ENCODE data around the gene CHGA. TPM values are rescaled to one million over a fixed set of nuclear protein-coding genes. Genes with fewer than 3 reads are reported as not detected.

CHGA gene
- total RNA-seq, 1 experiment from 2014 or later = 8.5 TPM

DNA sequence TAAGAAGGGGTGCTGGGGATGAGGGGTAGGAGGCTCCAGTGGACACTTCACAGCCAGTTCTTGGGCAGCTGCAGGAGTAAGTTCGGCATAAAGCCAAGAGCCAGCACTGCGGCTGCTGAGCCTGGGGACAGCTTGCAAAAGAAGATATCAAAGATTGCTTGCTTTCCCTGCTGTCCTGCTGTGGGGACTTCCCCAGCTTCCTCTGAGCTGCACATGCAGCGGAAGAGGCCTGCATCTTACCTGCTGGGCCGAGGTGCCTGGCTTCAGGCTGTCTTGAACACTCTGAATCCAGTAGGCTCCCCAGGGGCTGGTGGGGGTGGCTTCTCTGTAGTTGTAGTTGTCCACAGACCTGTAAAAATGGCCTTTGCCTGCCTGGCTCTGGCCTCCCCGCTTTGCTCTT lies 1.3 kb downstream of the CHGA start:
- H3K4me3 Mint-ChIP-seq = peak overlapping the region; percentile 64
- peaks cover 23% of the 10 kb centered on the region for H3K4me1 Mint-ChIP-seq
- no peak overlapping the region for H3K27ac Mint-ChIP-seq
- no peak for DNase-seq (ENCODE audit: low spot score)
- 0 out of 2 replicates have a peak, but pooled peaks have one; percentile 7 for ATAC-seq
- H3K36me3 Mint-ChIP-seq = no peaks in the 10 kb centered on the region
- peak; percentile 23; the same call in 1 of the 2 replicates for TF ChIP-seq CREM (CRISPR knock-in tag; IDR thresholded peaks at IDR 0.05)
- TF ChIP-seq, protein P1, sequence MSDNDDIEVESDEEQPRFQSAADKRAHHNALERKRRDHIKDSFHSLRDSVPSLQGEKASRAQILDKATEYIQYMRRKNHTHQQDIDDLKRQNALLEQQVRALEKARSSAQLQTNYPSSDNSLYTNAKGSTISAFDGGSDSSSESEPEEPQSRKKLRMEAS (CRISPR knock-in tag; IDR thresholded peaks at IDR 0.05) = peak; percentile 76; the same call in 1 of the 2 replicates
- no peak for TF ChIP-seq ZNF263 (CRISPR knock-in tag; IDR thresholded peaks at IDR 0.05; ENCODE audit: low read depth)
- TF ChIP-seq, protein P2, sequence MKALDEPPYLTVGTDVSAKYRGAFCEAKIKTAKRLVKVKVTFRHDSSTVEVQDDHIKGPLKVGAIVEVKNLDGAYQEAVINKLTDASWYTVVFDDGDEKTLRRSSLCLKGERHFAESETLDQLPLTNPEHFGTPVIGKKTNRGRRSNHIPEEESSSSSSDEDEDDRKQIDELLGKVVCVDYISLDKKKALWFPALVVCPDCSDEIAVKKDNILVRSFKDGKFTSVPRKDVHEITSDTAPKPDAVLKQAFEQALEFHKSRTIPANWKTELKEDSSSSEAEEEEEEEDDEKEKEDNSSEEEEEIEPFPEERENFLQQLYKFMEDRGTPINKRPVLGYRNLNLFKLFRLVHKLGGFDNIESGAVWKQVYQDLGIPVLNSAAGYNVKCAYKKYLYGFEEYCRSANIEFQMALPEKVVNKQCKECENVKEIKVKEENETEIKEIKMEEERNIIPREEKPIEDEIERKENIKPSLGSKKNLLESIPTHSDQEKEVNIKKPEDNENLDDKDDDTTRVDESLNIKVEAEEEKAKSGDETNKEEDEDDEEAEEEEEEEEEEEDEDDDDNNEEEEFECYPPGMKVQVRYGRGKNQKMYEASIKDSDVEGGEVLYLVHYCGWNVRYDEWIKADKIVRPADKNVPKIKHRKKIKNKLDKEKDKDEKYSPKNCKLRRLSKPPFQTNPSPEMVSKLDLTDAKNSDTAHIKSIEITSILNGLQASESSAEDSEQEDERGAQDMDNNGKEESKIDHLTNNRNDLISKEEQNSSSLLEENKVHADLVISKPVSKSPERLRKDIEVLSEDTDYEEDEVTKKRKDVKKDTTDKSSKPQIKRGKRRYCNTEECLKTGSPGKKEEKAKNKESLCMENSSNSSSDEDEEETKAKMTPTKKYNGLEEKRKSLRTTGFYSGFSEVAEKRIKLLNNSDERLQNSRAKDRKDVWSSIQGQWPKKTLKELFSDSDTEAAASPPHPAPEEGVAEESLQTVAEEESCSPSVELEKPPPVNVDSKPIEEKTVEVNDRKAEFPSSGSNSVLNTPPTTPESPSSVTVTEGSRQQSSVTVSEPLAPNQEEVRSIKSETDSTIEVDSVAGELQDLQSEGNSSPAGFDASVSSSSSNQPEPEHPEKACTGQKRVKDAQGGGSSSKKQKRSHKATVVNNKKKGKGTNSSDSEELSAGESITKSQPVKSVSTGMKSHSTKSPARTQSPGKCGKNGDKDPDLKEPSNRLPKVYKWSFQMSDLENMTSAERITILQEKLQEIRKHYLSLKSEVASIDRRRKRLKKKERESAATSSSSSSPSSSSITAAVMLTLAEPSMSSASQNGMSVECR (CRISPR knock-in tag; IDR thresholded peaks at IDR 0.05; ENCODE audit: borderline replicate concordance) = no peak
- 0 out of 2 replicates have a peak, but pooled peaks have one; percentile 43 for TF ChIP-seq ZNF232 (CRISPR knock-in tag; IDR thresholded peaks at IDR 0.05)
- TF ChIP-seq, protein P3, sequence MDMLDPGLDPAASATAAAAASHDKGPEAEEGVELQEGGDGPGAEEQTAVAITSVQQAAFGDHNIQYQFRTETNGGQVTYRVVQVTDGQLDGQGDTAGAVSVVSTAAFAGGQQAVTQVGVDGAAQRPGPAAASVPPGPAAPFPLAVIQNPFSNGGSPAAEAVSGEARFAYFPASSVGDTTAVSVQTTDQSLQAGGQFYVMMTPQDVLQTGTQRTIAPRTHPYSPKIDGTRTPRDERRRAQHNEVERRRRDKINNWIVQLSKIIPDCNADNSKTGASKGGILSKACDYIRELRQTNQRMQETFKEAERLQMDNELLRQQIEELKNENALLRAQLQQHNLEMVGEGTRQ (CRISPR knock-in tag; IDR thresholded peaks at IDR 0.05) = peak; percentile 23; the same call in 1 of the 2 replicates
- TF ChIP-seq ETV6 (CRISPR knock-in tag; IDR thresholded peaks at IDR 0.05) = no peak
- H3K27me3 Mint-ChIP-seq (ENCODE audit: low read depth) = peaks cover 70% of the 10 kb centered on the region
- POLR2A ChIA-PET = no interaction called here
- CTCF ChIA-PET = interaction anchor here (0.8 to 1.4 kb wide), 3 partner anchors 10 to 283 kb away, joined by 3 to 7 read pairs (median 4); partner anchors contain the start of genes GON7 and UBR7
- no peaks in the 10 kb centered on the region for H3K9me3 Mint-ChIP-seq

DNA sequence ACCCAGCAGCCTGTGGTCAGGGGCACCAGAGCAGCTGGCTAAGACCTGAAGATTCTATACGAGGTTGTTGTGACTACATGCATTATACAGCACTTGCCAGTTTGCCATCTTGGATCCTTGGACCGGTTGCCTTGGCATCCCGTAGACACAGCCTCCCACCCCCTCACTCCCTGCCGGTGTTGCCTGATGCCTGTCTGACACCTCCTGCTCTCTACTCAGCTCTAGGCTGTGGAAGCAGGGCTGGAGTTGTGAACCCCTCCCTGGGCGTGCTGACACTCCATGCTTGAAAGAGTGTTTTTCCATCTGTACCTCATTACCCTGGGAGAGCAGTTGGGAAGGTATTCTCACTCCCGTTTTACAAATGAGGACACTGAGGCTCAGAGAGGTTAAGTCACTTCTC lies 2.5 kb downstream of the CHGA start:
- Mint-ChIP-seq H3K27ac (no peak overlapping the region), H3K4me3 (no peak overlapping the region), H3K4me1 (peaks cover 23% of the 10 kb centered on the region), H3K27me3 (ENCODE audit: low read depth) (peaks cover 58% of the 10 kb centered on the region), H3K9me3 (no peaks in the 10 kb centered on the region), H3K36me3 (no peaks in the 10 kb centered on the region)
- DNase-seq (ENCODE audit: low spot score) (no peak), ATAC-seq (no peak)
- ChIA-PET POLR2A (no interaction called here), CTCF (interaction anchor here (1.4 kb wide), 2 partner anchors 45 to 253 kb away, joined by 3 to 7 read pairs; no protein-coding TSS in a partner anchor)
- TF ChIP-seq ZNF416 (CRISPR knock-in tag; IDR thresholded peaks at IDR 0.05) = no peak
- TF ChIP-seq, protein P4, sequence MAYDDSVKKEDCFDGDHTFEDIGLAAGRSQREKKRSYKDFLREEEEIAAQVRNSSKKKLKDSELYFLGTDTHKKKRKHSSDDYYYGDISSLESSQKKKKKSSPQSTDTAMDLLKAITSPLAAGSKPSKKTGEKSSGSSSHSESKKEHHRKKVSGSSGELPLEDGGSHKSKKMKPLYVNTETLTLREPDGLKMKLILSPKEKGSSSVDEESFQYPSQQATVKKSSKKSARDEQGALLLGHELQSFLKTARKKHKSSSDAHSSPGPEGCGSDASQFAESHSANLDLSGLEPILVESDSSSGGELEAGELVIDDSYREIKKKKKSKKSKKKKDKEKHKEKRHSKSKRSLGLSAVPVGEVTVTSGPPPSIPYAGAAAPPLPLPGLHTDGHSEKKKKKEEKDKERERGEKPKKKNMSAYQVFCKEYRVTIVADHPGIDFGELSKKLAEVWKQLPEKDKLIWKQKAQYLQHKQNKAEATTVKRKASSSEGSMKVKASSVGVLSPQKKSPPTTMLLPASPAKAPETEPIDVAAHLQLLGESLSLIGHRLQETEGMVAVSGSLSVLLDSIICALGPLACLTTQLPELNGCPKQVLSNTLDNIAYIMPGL (CRISPR knock-in tag; IDR thresholded peaks at IDR 0.05) = no peak
- no peak for TF ChIP-seq ZNF138 (CRISPR knock-in tag; conservative IDR thresholded peaks at IDR 0.05)
- TF ChIP-seq ZNF671 (CRISPR knock-in tag; IDR thresholded peaks at IDR 0.05) = no peak
- TF ChIP-seq ZNF263 (CRISPR knock-in tag; IDR thresholded peaks at IDR 0.05; ENCODE audit: low read depth) = no peak
- TF ChIP-seq SP1 (CRISPR knock-in tag; conservative IDR thresholded peaks at IDR 0.05) = no peak
- no peak for TF ChIP-seq KAT7 (CRISPR knock-in tag; IDR thresholded peaks at IDR 0.05; ENCODE audit: borderline replicate concordance)
- no peak for TF ChIP-seq ZNF423 (CRISPR knock-in tag; IDR thresholded peaks at IDR 0.05)
- TF ChIP-seq, protein P5, sequence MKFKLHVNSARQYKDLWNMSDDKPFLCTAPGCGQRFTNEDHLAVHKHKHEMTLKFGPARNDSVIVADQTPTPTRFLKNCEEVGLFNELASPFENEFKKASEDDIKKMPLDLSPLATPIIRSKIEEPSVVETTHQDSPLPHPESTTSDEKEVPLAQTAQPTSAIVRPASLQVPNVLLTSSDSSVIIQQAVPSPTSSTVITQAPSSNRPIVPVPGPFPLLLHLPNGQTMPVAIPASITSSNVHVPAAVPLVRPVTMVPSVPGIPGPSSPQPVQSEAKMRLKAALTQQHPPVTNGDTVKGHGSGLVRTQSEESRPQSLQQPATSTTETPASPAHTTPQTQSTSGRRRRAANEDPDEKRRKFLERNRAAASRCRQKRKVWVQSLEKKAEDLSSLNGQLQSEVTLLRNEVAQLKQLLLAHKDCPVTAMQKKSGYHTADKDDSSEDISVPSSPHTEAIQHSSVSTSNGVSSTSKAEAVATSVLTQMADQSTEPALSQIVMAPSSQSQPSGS (CRISPR knock-in tag; IDR thresholded peaks at IDR 0.05; ENCODE audit: borderline replicate concordance, low read depth) = no peak
- TF ChIP-seq, protein P6, sequence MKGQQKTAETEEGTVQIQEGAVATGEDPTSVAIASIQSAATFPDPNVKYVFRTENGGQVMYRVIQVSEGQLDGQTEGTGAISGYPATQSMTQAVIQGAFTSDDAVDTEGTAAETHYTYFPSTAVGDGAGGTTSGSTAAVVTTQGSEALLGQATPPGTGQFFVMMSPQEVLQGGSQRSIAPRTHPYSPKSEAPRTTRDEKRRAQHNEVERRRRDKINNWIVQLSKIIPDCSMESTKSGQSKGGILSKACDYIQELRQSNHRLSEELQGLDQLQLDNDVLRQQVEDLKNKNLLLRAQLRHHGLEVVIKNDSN (CRISPR knock-in tag; IDR thresholded peaks at IDR 0.05) = no peak
- TF ChIP-seq CBFB (CRISPR knock-in tag; IDR thresholded peaks at IDR 0.05; ENCODE audit: low read depth) = no peak
- no peak for TF ChIP-seq TCF7 (CRISPR knock-in tag; IDR thresholded peaks at IDR 0.05; ENCODE audit: low read depth)
- TF ChIP-seq, protein P7, sequence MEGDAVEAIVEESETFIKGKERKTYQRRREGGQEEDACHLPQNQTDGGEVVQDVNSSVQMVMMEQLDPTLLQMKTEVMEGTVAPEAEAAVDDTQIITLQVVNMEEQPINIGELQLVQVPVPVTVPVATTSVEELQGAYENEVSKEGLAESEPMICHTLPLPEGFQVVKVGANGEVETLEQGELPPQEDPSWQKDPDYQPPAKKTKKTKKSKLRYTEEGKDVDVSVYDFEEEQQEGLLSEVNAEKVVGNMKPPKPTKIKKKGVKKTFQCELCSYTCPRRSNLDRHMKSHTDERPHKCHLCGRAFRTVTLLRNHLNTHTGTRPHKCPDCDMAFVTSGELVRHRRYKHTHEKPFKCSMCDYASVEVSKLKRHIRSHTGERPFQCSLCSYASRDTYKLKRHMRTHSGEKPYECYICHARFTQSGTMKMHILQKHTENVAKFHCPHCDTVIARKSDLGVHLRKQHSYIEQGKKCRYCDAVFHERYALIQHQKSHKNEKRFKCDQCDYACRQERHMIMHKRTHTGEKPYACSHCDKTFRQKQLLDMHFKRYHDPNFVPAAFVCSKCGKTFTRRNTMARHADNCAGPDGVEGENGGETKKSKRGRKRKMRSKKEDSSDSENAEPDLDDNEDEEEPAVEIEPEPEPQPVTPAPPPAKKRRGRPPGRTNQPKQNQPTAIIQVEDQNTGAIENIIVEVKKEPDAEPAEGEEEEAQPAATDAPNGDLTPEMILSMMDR (IDR thresholded peaks at IDR 0.05) = no peak
